HEK293 (cell line): ENCODE measurements around the gene GPX8.

ENCODE experiments used
- HOXD13 ChIP-seq: sonication (generic); formaldehyde crosslinking; IDR thresholded peaks from 2 replicates; pipeline ENCODE4 v1.8.0; 2022; ENCODE audit warnings: missing genetic modification reagents, borderline replicate concordance
- IKZF3 ChIP-seq: fragments of 450-650 bp; IDR thresholded peaks from 2 replicates; pipeline ENCODE4 v1.5.0; 2018; ENCODE audit warnings: missing biosample characterization, mild to moderate bottlenecking, missing genetic modification characterization, moderate library complexity
- KLF9 ChIP-seq: fragments of 450-650 bp; formaldehyde crosslinking; IDR thresholded peaks from 2 replicates; pipeline ENCODE4 v1.5.1; 2016; ENCODE audit warnings: missing biosample characterization, missing genetic modification characterization, low read depth
- MYNN ChIP-seq: fragments of 450-650 bp; formaldehyde crosslinking; IDR thresholded peaks from 2 replicates; pipeline ENCODE4 v1.5.1; 2016; ENCODE audit warnings: missing biosample characterization, missing genetic modification characterization, borderline replicate concordance
- SCRT1 ChIP-seq: fragments of 450-650 bp; formaldehyde crosslinking; IDR thresholded peaks from 2 replicates; pipeline ENCODE4 v1.5.1; 2016; ENCODE audit warnings: missing biosample characterization, missing genetic modification characterization, borderline replicate concordance
- SP3 ChIP-seq: fragments of 450-650 bp; formaldehyde crosslinking; IDR thresholded peaks from 2 replicates; pipeline ENCODE4 v1.5.1; 2016; ENCODE audit warnings: missing biosample characterization, missing genetic modification characterization
- SP7 ChIP-seq: fragments of 450-650 bp; formaldehyde crosslinking; IDR thresholded peaks from 2 replicates; pipeline ENCODE4 v1.5.1; 2016; ENCODE audit warnings: missing biosample characterization, missing genetic modification characterization
- YY2 ChIP-seq: fragments of 450-650 bp; formaldehyde crosslinking; IDR thresholded peaks from 2 replicates; pipeline ENCODE4 v1.5.1; 2016; ENCODE audit warnings: missing biosample characterization, missing genetic modification characterization
- ZFP41 ChIP-seq: fragments of 450-650 bp; formaldehyde crosslinking; IDR thresholded peaks from 2 replicates; pipeline ENCODE4 v1.5.1; 2016; ENCODE audit warnings: missing biosample characterization, missing genetic modification characterization, borderline replicate concordance
- ZIC2 ChIP-seq: fragments of 450-650 bp; formaldehyde crosslinking; IDR thresholded peaks from 2 replicates; pipeline ENCODE4 v1.5.1; 2016; ENCODE audit warnings: missing biosample characterization, missing genetic modification characterization
- ZNF214 ChIP-seq: fragments of 450-650 bp; formaldehyde crosslinking; IDR thresholded peaks from 2 replicates; pipeline ENCODE4 v1.5.1; 2017; ENCODE audit warnings: missing biosample characterization, mild to moderate bottlenecking, missing genetic modification characterization, borderline replicate concordance
- ZNF266 ChIP-seq: fragments of 450-650 bp; formaldehyde crosslinking; IDR thresholded peaks from 2 replicates; pipeline ENCODE4 v1.5.1; 2016; ENCODE audit warnings: missing biosample characterization, missing genetic modification characterization, low read depth
- ZNF354C ChIP-seq: fragments of 450-650 bp; formaldehyde crosslinking; IDR thresholded peaks from 2 replicates; pipeline ENCODE4 v1.5.1; 2016; ENCODE audit warnings: missing biosample characterization, missing genetic modification characterization, low read depth, borderline replicate concordance
- ZNF423 ChIP-seq: fragments of 450-650 bp; formaldehyde crosslinking; IDR thresholded peaks from 2 replicates; pipeline ENCODE4 v1.5.1; 2016; ENCODE audit warnings: missing biosample characterization, missing genetic modification characterization
- ZNF529 ChIP-seq: fragments of 450-650 bp; formaldehyde crosslinking; IDR thresholded peaks from 2 replicates; pipeline ENCODE4 v1.5.1; 2017; ENCODE audit warnings: missing genetic modification characterization, missing biosample characterization; ENCODE audit not compliant: insufficient replicate concordance
- ZNF530 ChIP-seq: fragments of 450-650 bp; formaldehyde crosslinking; IDR thresholded peaks from 2 replicates; pipeline ENCODE4 v1.5.1; 2016; ENCODE audit warnings: low read depth, missing biosample characterization, missing genetic modification characterization
- ZNF600 ChIP-seq: fragments of 450-650 bp; formaldehyde crosslinking; IDR thresholded peaks from 2 replicates; pipeline ENCODE4 v1.5.1; 2016; ENCODE audit warnings: missing biosample characterization, missing genetic modification characterization
- ZNF660 ChIP-seq: fragments of 450-650 bp; IDR thresholded peaks from 2 replicates; pipeline ENCODE4 v1.5.1; 2018; ENCODE audit warnings: missing biosample characterization, mild to moderate bottlenecking, missing genetic modification characterization
- ZNF768 ChIP-seq: fragments of 450-650 bp; formaldehyde crosslinking; IDR thresholded peaks from 2 replicates; pipeline ENCODE4 v1.5.1; 2018; ENCODE audit warnings: missing biosample characterization, mild to moderate bottlenecking, missing genetic modification characterization
- ZNF843 ChIP-seq: fragments of 450-650 bp; formaldehyde crosslinking; IDR thresholded peaks from 2 replicates; pipeline ENCODE4 v1.5.1; 2016; ENCODE audit warnings: missing biosample characterization, missing genetic modification characterization
- TF ChIP-seq, protein P1 (sequence below): fragments of 450-650 bp; formaldehyde crosslinking; IDR thresholded peaks from 2 replicates; pipeline ENCODE4 v1.5.1; 2016; ENCODE audit warnings: missing biosample characterization, missing genetic modification characterization
- TF ChIP-seq, protein P2 (sequence below): fragments of 450-650 bp; formaldehyde crosslinking; IDR thresholded peaks from 2 replicates; pipeline ENCODE4 v1.5.1; 2016; ENCODE audit warnings: missing biosample characterization, missing genetic modification characterization
- TF ChIP-seq, protein P3 (sequence below): fragments of 450-650 bp; formaldehyde crosslinking; IDR thresholded peaks from 2 replicates; pipeline ENCODE4 v1.5.1; 2017; ENCODE audit warnings: missing biosample characterization, missing genetic modification characterization
- TF ChIP-seq, protein P4 (sequence below): fragments of 450-650 bp; formaldehyde crosslinking; IDR thresholded peaks from 2 replicates; pipeline ENCODE4 v1.5.1; 2016; ENCODE audit warnings: missing biosample characterization, missing genetic modification characterization
- TF ChIP-seq, protein P5 (sequence below): fragments of 450-650 bp; formaldehyde crosslinking; IDR thresholded peaks from 2 replicates; pipeline ENCODE4 v1.5.1; 2017; ENCODE audit warnings: missing biosample characterization, missing genetic modification characterization
- TF ChIP-seq, protein P6 (sequence below): fragments of 450-650 bp; formaldehyde crosslinking; IDR thresholded peaks from 2 replicates; pipeline ENCODE4 v1.5.1; 2016; ENCODE audit warnings: missing biosample characterization, missing genetic modification characterization
- TF ChIP-seq, protein P7 (sequence below): fragments of 450-650 bp; formaldehyde crosslinking; IDR thresholded peaks from 2 replicates; pipeline ENCODE4 v1.5.1; 2017; ENCODE audit warnings: missing biosample characterization, missing genetic modification characterization

GPX8 gene

DNA sequence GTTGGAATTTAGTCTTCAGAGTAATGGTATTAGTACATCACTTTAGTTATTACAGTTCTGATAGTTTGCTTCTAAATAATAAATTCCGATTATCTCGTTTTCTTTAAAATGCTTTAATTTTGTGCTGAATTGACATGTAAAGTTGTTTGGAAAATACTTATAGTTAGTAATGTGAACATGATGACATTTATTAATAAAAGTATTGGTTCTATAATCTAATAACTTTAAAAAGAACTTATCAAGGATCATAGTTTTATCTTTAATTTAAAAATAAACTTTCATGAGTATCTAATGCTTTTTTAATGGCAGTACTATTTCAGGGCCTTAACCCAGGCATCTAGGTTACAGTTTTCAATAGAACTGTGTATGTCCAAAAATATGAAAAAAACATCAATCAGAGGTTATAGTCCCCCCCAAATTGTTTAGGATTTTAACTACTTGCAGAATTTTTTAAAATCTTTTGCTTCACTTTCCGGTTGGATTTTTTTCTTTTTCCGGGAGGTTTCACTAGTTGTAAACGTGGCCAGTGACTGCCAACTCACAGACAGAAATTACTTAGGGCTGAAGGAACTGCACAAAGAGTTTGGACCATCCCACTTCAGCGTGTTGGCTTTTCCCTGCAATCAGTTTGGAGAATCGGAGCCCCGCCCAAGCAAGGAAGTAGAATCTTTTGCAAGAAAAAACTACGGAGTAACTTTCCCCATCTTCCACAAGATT is 680 bp downstream of the GPX8 start (continued):
- TF ChIP-seq, protein P1, sequence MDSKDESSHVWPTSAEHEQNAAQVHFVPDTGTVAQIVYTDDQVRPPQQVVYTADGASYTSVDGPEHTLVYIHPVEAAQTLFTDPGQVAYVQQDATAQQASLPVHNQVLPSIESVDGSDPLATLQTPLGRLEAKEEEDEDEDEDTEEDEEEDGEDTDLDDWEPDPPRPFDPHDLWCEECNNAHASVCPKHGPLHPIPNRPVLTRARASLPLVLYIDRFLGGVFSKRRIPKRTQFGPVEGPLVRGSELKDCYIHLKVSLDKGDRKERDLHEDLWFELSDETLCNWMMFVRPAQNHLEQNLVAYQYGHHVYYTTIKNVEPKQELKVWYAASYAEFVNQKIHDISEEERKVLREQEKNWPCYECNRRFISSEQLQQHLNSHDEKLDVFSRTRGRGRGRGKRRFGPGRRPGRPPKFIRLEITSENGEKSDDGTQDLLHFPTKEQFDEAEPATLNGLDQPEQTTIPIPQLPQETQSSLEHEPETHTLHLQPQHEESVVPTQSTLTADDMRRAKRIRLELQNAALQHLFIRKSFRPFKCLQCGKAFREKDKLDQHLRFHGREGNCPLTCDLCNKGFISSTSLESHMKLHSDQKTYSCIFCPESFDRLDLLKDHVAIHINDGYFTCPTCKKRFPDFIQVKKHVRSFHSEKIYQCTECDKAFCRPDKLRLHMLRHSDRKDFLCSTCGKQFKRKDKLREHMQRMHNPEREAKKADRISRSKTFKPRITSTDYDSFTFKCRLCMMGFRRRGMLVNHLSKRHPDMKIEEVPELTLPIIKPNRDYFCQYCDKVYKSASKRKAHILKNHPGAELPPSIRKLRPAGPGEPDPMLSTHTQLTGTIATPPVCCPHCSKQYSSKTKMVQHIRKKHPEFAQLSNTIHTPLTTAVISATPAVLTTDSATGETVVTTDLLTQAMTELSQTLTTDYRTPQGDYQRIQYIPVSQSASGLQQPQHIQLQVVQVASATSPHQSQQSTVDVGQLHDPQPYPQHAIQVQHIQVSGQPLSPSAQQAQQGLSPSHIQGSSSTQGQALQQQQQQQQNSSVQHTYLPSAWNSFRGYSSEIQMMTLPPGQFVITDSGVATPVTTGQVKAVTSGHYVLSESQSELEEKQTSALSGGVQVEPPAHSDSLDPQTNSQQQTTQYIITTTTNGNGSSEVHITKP (tag by site-specific recombination) = peak; percentile 93
- TF ChIP-seq KLF9 = 0 out of 2 replicates have a peak, but pooled peaks have one; percentile 14
- no peak for TF ChIP-seq ZNF843 (tag by site-specific recombination)
- TF ChIP-seq, protein P2, sequence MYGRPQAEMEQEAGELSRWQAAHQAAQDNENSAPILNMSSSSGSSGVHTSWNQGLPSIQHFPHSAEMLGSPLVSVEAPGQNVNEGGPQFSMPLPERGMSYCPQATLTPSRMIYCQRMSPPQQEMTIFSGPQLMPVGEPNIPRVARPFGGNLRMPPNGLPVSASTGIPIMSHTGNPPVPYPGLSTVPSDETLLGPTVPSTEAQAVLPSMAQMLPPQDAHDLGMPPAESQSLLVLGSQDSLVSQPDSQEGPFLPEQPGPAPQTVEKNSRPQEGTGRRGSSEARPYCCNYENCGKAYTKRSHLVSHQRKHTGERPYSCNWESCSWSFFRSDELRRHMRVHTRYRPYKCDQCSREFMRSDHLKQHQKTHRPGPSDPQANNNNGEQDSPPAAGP = no peak
- peak; percentile 51; the same call in 1 of the 2 replicates for TF ChIP-seq ZNF600 (tag by site-specific recombination)
- TF ChIP-seq ZNF530 (tag by site-specific recombination) = no peak
- no peak for TF ChIP-seq ZNF768
- 0 out of 2 replicates have a peak, but pooled peaks have one; percentile 44 for TF ChIP-seq ZNF660 (tag by site-specific recombination)
- TF ChIP-seq, protein P3, sequence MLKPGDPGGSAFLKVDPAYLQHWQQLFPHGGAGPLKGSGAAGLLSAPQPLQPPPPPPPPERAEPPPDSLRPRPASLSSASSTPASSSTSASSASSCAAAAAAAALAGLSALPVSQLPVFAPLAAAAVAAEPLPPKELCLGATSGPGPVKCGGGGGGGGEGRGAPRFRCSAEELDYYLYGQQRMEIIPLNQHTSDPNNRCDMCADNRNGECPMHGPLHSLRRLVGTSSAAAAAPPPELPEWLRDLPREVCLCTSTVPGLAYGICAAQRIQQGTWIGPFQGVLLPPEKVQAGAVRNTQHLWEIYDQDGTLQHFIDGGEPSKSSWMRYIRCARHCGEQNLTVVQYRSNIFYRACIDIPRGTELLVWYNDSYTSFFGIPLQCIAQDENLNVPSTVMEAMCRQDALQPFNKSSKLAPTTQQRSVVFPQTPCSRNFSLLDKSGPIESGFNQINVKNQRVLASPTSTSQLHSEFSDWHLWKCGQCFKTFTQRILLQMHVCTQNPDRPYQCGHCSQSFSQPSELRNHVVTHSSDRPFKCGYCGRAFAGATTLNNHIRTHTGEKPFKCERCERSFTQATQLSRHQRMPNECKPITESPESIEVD (tag by site-specific recombination) = peak; percentile 80
- TF ChIP-seq IKZF3 (tag by site-specific recombination) = peak; percentile 80
- TF ChIP-seq SCRT1 (tag by site-specific recombination) = no peak
- TF ChIP-seq ZNF423 (tag by site-specific recombination) = no peak
- peak; percentile 40; the same call in 1 of the 2 replicates for TF ChIP-seq SP3 (tag by site-specific recombination)
- no peak for TF ChIP-seq SP7
- no peak for TF ChIP-seq YY2 (tag by site-specific recombination)
- TF ChIP-seq, protein P4, sequence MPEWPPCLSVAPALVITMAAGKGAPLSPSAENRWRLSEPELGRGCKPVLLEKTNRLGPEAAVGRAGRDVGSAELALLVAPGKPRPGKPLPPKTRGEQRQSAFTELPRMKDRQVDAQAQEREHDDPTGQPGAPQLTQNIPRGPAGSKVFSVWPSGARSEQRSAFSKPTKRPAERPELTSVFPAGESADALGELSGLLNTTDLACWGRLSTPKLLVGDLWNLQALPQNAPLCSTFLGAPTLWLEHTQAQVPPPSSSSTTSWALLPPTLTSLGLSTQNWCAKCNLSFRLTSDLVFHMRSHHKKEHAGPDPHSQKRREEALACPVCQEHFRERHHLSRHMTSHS (tag by site-specific recombination) = no peak
- no peak for TF ChIP-seq MYNN (tag by site-specific recombination)
- no peak for TF ChIP-seq ZFP41 (tag by site-specific recombination)
- no peak for TF ChIP-seq ZNF529 (tag by site-specific recombination)
- TF ChIP-seq HOXD13 = no peak
- TF ChIP-seq ZNF266 (tag by site-specific recombination) = no peak
- no peak for TF ChIP-seq ZIC2 (tag by site-specific recombination)
- TF ChIP-seq ZNF354C = no peak
- TF ChIP-seq, protein P5, sequence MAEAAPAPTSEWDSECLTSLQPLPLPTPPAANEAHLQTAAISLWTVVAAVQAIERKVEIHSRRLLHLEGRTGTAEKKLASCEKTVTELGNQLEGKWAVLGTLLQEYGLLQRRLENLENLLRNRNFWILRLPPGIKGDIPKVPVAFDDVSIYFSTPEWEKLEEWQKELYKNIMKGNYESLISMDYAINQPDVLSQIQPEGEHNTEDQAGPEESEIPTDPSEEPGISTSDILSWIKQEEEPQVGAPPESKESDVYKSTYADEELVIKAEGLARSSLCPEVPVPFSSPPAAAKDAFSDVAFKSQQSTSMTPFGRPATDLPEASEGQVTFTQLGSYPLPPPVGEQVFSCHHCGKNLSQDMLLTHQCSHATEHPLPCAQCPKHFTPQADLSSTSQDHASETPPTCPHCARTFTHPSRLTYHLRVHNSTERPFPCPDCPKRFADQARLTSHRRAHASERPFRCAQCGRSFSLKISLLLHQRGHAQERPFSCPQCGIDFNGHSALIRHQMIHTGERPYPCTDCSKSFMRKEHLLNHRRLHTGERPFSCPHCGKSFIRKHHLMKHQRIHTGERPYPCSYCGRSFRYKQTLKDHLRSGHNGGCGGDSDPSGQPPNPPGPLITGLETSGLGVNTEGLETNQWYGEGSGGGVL (tag by site-specific recombination) = no peak
- TF ChIP-seq, protein P6, sequence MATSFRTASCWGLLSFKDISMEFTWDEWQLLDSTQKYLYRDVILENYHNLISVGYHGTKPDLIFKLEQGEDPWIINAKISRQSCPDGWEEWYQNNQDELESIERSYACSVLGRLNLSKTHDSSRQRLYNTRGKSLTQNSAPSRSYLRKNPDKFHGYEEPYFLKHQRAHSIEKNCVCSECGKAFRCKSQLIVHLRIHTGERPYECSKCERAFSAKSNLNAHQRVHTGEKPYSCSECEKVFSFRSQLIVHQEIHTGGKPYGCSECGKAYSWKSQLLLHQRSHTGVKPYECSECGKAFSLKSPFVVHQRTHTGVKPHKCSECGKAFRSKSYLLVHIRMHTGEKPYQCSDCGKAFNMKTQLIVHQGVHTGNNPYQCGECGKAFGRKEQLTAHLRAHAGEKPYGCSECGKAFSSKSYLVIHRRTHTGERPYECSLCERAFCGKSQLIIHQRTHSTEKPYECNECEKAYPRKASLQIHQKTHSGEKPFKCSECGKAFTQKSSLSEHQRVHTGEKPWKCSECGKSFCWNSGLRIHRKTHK (tag by site-specific recombination) = no peak
- TF ChIP-seq, protein P7, sequence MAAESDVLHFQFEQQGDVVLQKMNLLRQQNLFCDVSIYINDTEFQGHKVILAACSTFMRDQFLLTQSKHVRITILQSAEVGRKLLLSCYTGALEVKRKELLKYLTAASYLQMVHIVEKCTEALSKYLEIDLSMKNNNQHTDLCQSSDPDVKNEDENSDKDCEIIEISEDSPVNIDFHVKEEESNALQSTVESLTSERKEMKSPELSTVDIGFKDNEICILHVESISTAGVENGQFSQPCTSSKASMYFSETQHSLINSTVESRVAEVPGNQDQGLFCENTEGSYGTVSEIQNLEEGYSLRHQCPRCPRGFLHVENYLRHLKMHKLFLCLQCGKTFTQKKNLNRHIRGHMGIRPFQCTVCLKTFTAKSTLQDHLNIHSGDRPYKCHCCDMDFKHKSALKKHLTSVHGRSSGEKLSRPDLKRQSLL (tag by site-specific recombination) = no peak
- no peak for TF ChIP-seq ZNF214 (tag by site-specific recombination)
